T-helper 1 cell treated with Interleukin-12 subunit alpha and Interleukin-12 subunit beta and Interleukin-4 antibody, amounts not matched to agents 30 μg/mL and 1 μg/mL, for 36 hours (primary cell): Measurements from ENCODE around the gene CDC5L.

ENCODE experiments used
- H3K27ac Mint-ChIP-seq: one replicate; pipeline ENCODE4 v1.8.0; 2021; ENCODE audit warnings: mild to moderate bottlenecking, mixed read lengths
- H3K27me3 Mint-ChIP-seq: one replicate; pipeline ENCODE4 v1.8.0; 2021; ENCODE audit warnings: low read depth, mixed read lengths
- H3K36me3 Mint-ChIP-seq: one replicate; pipeline ENCODE4 v1.8.0; 2021; ENCODE audit warnings: low read depth, mixed read lengths
- H3K4me1 Mint-ChIP-seq: one replicate; pipeline ENCODE4 v1.8.0; 2021; ENCODE audit warnings: low read depth, mixed read lengths
- H3K4me3 Mint-ChIP-seq: one replicate; pipeline ENCODE4 v1.8.0; 2021; ENCODE audit warnings: mild to moderate bottlenecking, moderate library complexity, mixed read lengths
- H3K9me3 Mint-ChIP-seq: one replicate; pipeline ENCODE4 v1.8.0; 2021; ENCODE audit warnings: mixed read lengths

The CDC5L gene

DNA sequence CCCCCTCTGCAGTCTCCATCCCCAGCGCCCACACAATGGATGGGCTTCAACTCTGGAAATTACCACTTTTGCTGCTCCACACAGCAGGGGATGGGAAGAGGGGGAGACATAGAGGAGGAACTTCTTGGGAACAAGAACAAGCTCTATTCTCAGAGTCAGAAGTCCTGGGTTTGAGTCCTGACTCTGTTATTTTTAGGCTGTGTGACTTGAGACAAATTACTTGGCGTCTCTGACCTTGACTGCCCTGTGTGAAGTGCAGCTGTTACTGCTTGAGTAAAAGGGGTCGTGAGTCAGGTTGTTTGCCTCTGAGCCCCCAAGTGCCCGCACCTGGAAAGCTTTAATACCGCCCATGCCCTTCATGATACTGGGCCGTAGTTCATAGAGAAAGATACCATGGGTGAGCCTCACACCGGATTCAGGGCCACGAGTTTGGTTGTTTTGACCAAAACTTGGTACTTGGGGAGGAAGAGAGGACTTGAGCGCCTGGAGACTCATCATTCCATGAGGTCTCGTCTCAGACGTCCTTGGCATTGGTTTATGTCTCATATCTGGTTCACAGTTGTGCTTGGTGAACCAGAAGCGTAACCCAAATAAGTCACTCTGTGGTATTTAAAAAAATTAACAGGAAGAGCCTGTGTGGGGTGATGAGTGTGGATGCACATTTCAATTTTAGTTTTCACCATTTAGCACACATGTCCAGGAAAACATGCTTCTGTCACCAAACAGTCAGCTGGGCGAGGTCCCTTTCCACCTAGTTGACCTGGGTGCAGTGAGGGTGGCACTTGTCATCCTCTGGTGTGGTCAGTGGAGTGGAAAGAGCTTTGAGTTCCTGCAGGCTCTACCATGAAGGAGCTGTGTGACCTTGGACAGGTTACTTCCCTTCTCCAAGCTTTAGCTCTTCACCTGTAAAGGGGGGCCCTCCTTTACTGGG lies 75.6 kb downstream of the CDC5L start:
- no peak overlapping the region for H3K27ac Mint-ChIP-seq
- no peaks in the 10 kb centered on the region for H3K36me3 Mint-ChIP-seq
- no peaks in the 10 kb centered on the region for H3K9me3 Mint-ChIP-seq
- H3K27me3 Mint-ChIP-seq, result no peaks in the 10 kb centered on the region
- H3K4me1 Mint-ChIP-seq, result no peaks in the 10 kb centered on the region
- no peak overlapping the region for H3K4me3 Mint-ChIP-seq

GRCh38 chr6:44463728-44464450 lies 76.4 kb downstream of the CDC5L start:
- Mint-ChIP-seq H3K4me1 (no peaks in the 10 kb centered on the region), H3K27me3 (peaks cover 1% of the 10 kb centered on the region), H3K36me3 (no peaks in the 10 kb centered on the region), H3K9me3 (no peaks in the 10 kb centered on the region), H3K27ac (no peak overlapping the region), H3K4me3 (no peak overlapping the region)

DNA sequence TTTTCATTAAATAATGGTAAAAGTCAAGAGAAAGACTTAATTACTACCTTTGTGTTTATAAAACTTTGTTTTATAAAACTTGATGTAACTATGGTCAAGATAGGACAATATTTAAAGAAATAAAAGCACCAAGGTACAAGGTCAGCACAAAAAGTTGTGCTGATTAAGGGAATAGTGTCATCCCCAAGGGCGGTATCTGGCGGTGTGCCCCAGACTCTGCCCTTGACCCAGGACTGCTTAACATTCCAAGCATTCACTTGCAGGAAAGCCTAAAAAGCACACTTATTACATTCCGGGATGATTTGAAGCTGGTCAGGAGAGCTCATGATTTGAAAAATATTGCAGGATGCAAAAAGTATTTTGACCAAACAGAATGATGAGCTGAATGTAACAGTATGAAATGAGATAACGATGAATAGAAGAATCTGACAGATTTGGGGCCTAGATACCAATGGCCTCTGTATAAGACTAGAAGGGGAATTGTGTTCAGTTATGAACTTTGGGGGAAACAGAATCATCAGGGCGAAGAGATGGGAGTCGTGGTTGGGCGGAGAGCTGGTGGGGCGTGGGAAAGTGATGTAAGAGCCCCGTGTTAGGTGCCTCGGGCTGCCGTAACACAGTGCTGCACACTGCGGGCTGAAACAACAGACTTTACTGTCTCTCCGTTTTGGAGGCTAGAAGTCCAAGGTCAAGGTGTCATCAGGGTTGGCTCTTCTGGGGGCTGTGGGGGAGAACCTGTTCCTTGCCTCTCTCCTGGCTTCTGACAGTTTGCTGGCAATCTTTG lies 77.2 kb downstream of the CDC5L start:
- Mint-ChIP-seq H3K9me3 (no peaks in the 10 kb centered on the region), H3K4me3 (no peak overlapping the region), H3K4me1 (no peaks in the 10 kb centered on the region), H3K27ac (no peak overlapping the region), H3K36me3 (no peaks in the 10 kb centered on the region), H3K27me3 (peaks cover 4% of the 10 kb centered on the region)

DNA sequence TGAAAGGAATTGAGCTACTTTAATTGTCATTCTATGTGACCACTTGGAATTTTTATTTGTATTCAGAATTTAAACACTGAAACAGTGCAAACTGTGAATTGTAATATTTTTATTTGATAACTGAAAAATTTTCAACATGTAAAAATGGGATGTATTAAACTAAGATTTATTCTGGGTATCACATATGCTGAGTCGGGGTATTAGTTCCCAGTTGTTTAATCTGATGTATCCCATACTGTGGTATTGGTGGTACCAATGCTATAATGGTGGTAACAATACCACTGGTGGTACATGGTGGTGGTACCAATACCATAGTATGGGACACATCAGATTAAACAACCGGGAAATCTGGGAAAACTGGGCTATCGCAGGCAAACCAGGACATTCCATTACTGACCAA lies 79.4 kb downstream of the CDC5L start:
- Mint-ChIP-seq H3K4me1 (no peaks in the 10 kb centered on the region), H3K27me3 (peaks cover 4% of the 10 kb centered on the region), H3K4me3 (no peak overlapping the region), H3K27ac (no peak overlapping the region), H3K36me3 (no peaks in the 10 kb centered on the region), H3K9me3 (no peaks in the 10 kb centered on the region)

- H3K4me1 Mint-ChIP-seq, result no peaks in the 10 kb centered on the region
- H3K4me3 Mint-ChIP-seq, result no peak overlapping the region
- peaks cover 4% of the 10 kb centered on the region for H3K27me3 Mint-ChIP-seq
- H3K9me3 Mint-ChIP-seq, result no peaks in the 10 kb centered on the region
- H3K36me3 Mint-ChIP-seq, result no peaks in the 10 kb centered on the region
- H3K27ac Mint-ChIP-seq, result no peak overlapping the region
These were observed 81.3 kb downstream of the CDC5L start for GRCh38 chr6:44468835-44469234.

DNA sequence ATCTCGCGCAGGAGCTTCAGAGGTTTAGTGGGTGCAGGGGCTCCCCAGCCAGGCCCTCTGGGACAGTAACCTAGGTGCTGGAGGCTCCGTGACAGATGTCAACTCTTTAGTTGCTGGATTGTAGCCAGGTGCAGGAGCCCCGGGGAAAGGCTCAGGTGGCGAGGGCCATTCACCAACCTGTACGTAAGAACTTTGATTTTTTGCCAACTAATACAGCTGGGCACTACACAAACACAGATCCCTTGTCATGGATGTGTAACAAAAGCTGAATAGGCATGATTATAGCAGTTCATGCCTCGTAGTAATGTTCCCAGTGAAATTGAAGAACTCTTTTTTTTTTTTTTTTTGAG lies 82.6 kb downstream of the CDC5L start:
- H3K36me3 Mint-ChIP-seq, result no peaks in the 10 kb centered on the region
- H3K9me3 Mint-ChIP-seq, result no peaks in the 10 kb centered on the region
- H3K4me3 Mint-ChIP-seq, result no peak overlapping the region

GRCh38 chr6:44470746-44471145 lies 83.2 kb downstream of the CDC5L start:
- Mint-ChIP-seq H3K27me3 (peaks cover 4% of the 10 kb centered on the region), H3K4me3 (no peak overlapping the region), H3K27ac (no peak overlapping the region), H3K4me1 (no peaks in the 10 kb centered on the region), H3K9me3 (no peaks in the 10 kb centered on the region), H3K36me3 (no peaks in the 10 kb centered on the region)

More for the DNA sequence above, 82.6 kb downstream of the CDC5L start:
- H3K4me1 Mint-ChIP-seq, result no peaks in the 10 kb centered on the region
- no peak overlapping the region for H3K27ac Mint-ChIP-seq
- H3K27me3 Mint-ChIP-seq, result peaks cover 4% of the 10 kb centered on the region

GRCh38 chr6:44471271-44471981 lies 83.9 kb downstream of the CDC5L start:
- no peaks in the 10 kb centered on the region for H3K4me1 Mint-ChIP-seq
- no peak overlapping the region for H3K4me3 Mint-ChIP-seq
- no peaks in the 10 kb centered on the region for H3K9me3 Mint-ChIP-seq
- no peaks in the 10 kb centered on the region for H3K36me3 Mint-ChIP-seq
- no peak overlapping the region for H3K27ac Mint-ChIP-seq
- peaks cover 4% of the 10 kb centered on the region for H3K27me3 Mint-ChIP-seq

GRCh38 chr6:44472250-44472945 lies 84.9 kb downstream of the CDC5L start:
- Mint-ChIP-seq H3K27me3 (peaks cover 4% of the 10 kb centered on the region), H3K4me3 (no peak overlapping the region), H3K36me3 (no peaks in the 10 kb centered on the region), H3K9me3 (no peaks in the 10 kb centered on the region), H3K27ac (no peak overlapping the region), H3K4me1 (no peaks in the 10 kb centered on the region)

- Mint-ChIP-seq H3K27me3 (peaks cover 4% of the 10 kb centered on the region), H3K4me1 (no peaks in the 10 kb centered on the region), H3K27ac (no peak overlapping the region), H3K9me3 (no peaks in the 10 kb centered on the region), H3K4me3 (no peak overlapping the region), H3K36me3 (no peaks in the 10 kb centered on the region)
These were observed 86.1 kb downstream of the CDC5L start for GRCh38 chr6:44473393-44474189.

- H3K4me1 Mint-ChIP-seq, result no peaks in the 10 kb centered on the region
- no peaks in the 10 kb centered on the region for H3K27me3 Mint-ChIP-seq
- H3K4me3 Mint-ChIP-seq, result no peak overlapping the region
- no peak overlapping the region for H3K27ac Mint-ChIP-seq
- no peaks in the 10 kb centered on the region for H3K36me3 Mint-ChIP-seq
- no peaks in the 10 kb centered on the region for H3K9me3 Mint-ChIP-seq
These were observed 86.7 kb downstream of the CDC5L start for GRCh38 chr6:44474190-44474631.

DNA sequence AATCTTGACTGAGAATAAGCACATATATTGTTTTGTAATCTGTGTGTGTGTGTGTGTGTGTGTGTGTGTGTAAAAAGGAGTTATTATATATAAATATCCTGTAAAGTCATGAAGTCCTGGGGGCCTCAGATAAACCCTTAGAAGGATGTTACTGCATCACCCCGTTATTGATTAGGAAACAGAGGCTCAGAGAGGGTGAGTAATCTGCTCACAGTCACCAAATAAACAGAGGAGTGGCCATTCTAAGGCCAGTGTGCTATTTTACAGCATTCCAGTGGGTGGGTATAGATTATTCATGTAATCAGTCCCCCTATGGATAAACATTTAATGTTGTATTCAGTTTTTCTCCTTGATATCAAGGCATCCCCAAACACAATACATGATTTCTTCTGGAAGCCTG lies 87.1 kb downstream of the CDC5L start:
- no peaks in the 10 kb centered on the region for H3K4me1 Mint-ChIP-seq
- no peak overlapping the region for H3K4me3 Mint-ChIP-seq
- H3K9me3 Mint-ChIP-seq, result no peaks in the 10 kb centered on the region
- H3K27me3 Mint-ChIP-seq, result no peaks in the 10 kb centered on the region
- H3K36me3 Mint-ChIP-seq, result no peaks in the 10 kb centered on the region
- H3K27ac Mint-ChIP-seq, result no peak overlapping the region

- Mint-ChIP-seq H3K27ac (no peak overlapping the region), H3K36me3 (no peaks in the 10 kb centered on the region), H3K4me1 (no peaks in the 10 kb centered on the region), H3K4me3 (no peak overlapping the region), H3K9me3 (no peaks in the 10 kb centered on the region), H3K27me3 (no peaks in the 10 kb centered on the region)
These were observed 87.9 kb downstream of the CDC5L start for GRCh38 chr6:44475417-44475778.
